Kidney (tissue), 14 donors: ENCODE data around the gene MYO16. TPM values are rescaled to one million over a fixed set of nuclear protein-coding genes. Genes with fewer than 3 reads are reported as not detected.
A peak's percentile ranks its signal among the peaks of the same experiment; 100 is the strongest.

Experiments used
- DNase-seq, 5 donors: peaks; one replicate each; pipeline ENCODE4 v3.0.0-alpha.2; 2013 to 2020
- FAIRE-seq: peaks from 2 replicates; lab custom pipeline; 2012; peaks lifted over from hg19 to GRCh38; lab: Jason Lieb, UNC
- H3K27ac ChIP-seq, 2 donors: one replicate each; pipeline ENCODE4 v1.7.0; 2013; ENCODE audit warnings: low read depth in 2 of 2, low read length in 2 of 2, inconsistent platforms in 1 of 2
- H3K27me3 ChIP-seq: one replicate; pipeline ENCODE4 v1.7.1; 2013; ENCODE audit warnings: low read length, inconsistent platforms; ENCODE audit not compliant: control insufficient read depth, insufficient read depth
- H3K36me3 ChIP-seq, 3 donors: one replicate each; pipeline versions ENCODE4 v1.7.0 to v1.7.1; 2013; ENCODE audit warnings: low read length in 3 of 3, control low read depth in 1 of 3, inconsistent platforms in 1 of 3; ENCODE audit not compliant: insufficient read depth in 3 of 3, control insufficient read depth in 2 of 3
- H3K4me1 ChIP-seq, 3 donors: one replicate each; pipeline versions ENCODE4 v1.7.0 to v1.7.1; 2013; ENCODE audit warnings: low read length in 3 of 3, inconsistent platforms in 1 of 3, low read depth in 1 of 3; ENCODE audit not compliant: control insufficient read depth in 2 of 3, insufficient read depth in 2 of 3
- H3K4me3 ChIP-seq, 3 donors: one replicate each; pipeline versions ENCODE4 v1.7.0 to v1.8.1; 2013; ENCODE audit warnings: low read length in 3 of 3, control low read depth in 1 of 3, inconsistent platforms in 1 of 3
- H3K9ac ChIP-seq, 3 donors: one replicate each; pipeline versions ENCODE4 v1.7.0 to v1.7.1; 2013; ENCODE audit warnings: low read length in 3 of 3, control low read depth in 1 of 3, inconsistent platforms in 1 of 3
- H3K9me3 ChIP-seq, 3 donors: one replicate each; pipeline versions ENCODE4 v1.7.0 to v1.7.1; 2013; ENCODE audit warnings: low read length in 3 of 3, control low read depth in 1 of 3, inconsistent platforms in 1 of 3; ENCODE audit not compliant: control insufficient read depth in 2 of 3, insufficient read depth in 1 of 3
- intact Hi-C: fragments of 100-400 bp; cut with DNase I; formaldehyde crosslinking; loops from one replicate; pipeline ENCODE4 v1.11.1; 2022
- polyA plus RNA-seq: library from polyadenylated mRNA; stranded (reverse); fragments of 350-450 nt; fragmentation: Illumina TruSeq; extraction: RNeasy Lipid Tissue Mini Kit (QIAGEN cat#74804); gene quantifications from one replicate; pipeline ENCODE4 v1.2.3, GENCODE V29; 2014; ENCODE audit warnings: low read depth, low replicate concordance; ENCODE audit not compliant: insufficient read depth
- total RNA-seq: library from RNA; stranded (reverse); fragmentation: NEBNext Ultra II Directional; extraction: Animal tissue kit (Norgen Biotek cat#: 25700); gene quantifications from one replicate; pipeline ENCODE4 v1.2.1, GENCODE V29; 2021
- TF ChIP-seq, protein P1 (sequence below): IDR thresholded peaks from 3 replicates; pipeline ENCODE4 v1.5.1; 2012; ENCODE audit warnings: mild to moderate bottlenecking, moderate library complexity, borderline replicate concordance; ENCODE audit not compliant: insufficient read depth; ENCODE audit errors: extremely low read depth
- donor health status: control.
- donor health status: control.
- donor health status: control.
- donor health status: control.
- donor health status: control.
- donor health status: DM: yes; HTN: yes; CAD: no.
- donor health status: Normal renal cell carcinoma (clear cell type).

MYO16 gene
- total and polyA plus RNA-seq, 2 donors from 2014 or later: 0.22 to 0.43 TPM

DNA sequence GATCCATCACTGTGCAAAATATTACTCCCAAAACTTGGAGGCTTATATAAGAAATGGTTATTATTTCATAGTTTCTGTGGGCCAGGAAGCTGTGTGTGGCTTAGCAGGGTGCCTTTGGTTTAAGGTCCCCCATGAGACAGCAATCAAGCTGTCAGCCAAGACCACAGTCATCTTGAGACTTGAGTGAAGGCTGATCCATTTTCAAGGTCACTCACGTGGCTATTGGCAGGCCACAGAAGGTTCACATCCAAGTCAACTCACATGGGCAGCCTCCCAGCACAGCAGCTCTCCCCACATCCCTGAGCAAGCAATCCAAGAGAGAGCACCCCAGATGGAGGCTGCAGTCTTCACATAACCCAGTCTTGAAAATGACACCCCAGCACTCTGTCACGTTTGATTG lies 537.4 kb downstream of the MYO16 start:
- DNase-seq (no peak), FAIRE-seq (no peak)
- no peak overlapping the region for H3K9ac ChIP-seq
- H3K27me3 ChIP-seq: no peaks in the 10 kb centered on the region
- intact Hi-C loops: no loop called here
- H3K9me3 ChIP-seq: no peaks in the 10 kb centered on the region
- H3K4me3 ChIP-seq: no peak overlapping the region
- H3K4me1 ChIP-seq: no peaks in the 10 kb centered on the region
- H3K36me3 ChIP-seq: no peaks in the 10 kb centered on the region
- TF ChIP-seq, protein P1, sequence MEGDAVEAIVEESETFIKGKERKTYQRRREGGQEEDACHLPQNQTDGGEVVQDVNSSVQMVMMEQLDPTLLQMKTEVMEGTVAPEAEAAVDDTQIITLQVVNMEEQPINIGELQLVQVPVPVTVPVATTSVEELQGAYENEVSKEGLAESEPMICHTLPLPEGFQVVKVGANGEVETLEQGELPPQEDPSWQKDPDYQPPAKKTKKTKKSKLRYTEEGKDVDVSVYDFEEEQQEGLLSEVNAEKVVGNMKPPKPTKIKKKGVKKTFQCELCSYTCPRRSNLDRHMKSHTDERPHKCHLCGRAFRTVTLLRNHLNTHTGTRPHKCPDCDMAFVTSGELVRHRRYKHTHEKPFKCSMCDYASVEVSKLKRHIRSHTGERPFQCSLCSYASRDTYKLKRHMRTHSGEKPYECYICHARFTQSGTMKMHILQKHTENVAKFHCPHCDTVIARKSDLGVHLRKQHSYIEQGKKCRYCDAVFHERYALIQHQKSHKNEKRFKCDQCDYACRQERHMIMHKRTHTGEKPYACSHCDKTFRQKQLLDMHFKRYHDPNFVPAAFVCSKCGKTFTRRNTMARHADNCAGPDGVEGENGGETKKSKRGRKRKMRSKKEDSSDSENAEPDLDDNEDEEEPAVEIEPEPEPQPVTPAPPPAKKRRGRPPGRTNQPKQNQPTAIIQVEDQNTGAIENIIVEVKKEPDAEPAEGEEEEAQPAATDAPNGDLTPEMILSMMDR: no peak
- H3K27ac ChIP-seq: no peak overlapping the region

DNA sequence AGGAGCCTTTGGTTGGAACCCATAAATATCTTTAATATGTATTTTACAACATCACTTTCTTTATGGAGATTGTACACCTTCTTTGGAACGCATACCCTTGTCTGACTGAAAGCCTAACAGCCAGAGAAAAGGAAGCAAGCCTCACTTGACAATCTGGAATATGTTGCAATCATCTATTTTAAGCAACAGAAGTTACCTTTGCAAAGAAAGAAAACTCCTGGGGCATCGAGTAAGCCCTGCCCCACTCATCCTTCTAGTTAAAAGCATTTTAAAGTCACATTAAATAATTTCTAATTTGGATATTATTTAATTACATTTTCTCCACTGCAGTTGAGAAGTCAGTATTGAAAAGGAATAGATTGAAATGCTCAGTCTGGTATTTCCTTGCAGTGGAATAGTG lies 542.7 kb downstream of the MYO16 start:
- H3K4me3 ChIP-seq: no peak overlapping the region
- DNase-seq (no peak), FAIRE-seq (no peak)
- H3K36me3 ChIP-seq: no peaks in the 10 kb centered on the region
- H3K27ac ChIP-seq: no peak overlapping the region
- no peaks in the 10 kb centered on the region for H3K9me3 ChIP-seq
- intact Hi-C loops: no loop called here
- no peaks in the 10 kb centered on the region for H3K27me3 ChIP-seq
- H3K9ac ChIP-seq: no peak overlapping the region
- H3K4me1 ChIP-seq: no peaks in the 10 kb centered on the region
- TF ChIP-seq, protein P1: no peak

DNA sequence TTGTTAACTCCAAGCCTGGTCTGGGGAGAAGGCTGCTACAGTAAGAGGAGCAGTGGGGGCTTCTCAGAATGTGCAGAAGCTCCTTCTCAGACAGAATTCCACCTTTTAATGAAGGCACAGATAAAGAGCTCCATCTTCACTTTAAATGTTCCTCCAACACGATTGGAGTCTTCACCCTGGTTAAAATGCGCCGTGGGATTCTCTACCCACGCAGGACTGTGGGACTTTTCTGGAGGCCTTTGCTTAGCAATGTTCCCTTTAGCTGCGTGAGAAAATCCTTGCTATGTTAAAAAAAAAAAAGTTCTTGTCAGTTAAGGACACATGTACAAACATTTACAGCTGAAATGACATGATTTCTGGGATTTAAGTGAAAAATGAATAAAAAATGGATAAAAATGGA lies 546.3 kb downstream of the MYO16 start:
- FAIRE-seq (no peak), DNase-seq (no peak)
- H3K4me1 ChIP-seq: no peaks in the 10 kb centered on the region
- H3K36me3 ChIP-seq: no peaks in the 10 kb centered on the region
- TF ChIP-seq, protein P1: no peak
- H3K27me3 ChIP-seq: no peaks in the 10 kb centered on the region
- intact Hi-C loops: no loop called here
- no peak overlapping the region for H3K27ac ChIP-seq
- no peaks in the 10 kb centered on the region for H3K9me3 ChIP-seq
- H3K4me3 ChIP-seq: no peak overlapping the region
- H3K9ac ChIP-seq: no peak overlapping the region

DNA sequence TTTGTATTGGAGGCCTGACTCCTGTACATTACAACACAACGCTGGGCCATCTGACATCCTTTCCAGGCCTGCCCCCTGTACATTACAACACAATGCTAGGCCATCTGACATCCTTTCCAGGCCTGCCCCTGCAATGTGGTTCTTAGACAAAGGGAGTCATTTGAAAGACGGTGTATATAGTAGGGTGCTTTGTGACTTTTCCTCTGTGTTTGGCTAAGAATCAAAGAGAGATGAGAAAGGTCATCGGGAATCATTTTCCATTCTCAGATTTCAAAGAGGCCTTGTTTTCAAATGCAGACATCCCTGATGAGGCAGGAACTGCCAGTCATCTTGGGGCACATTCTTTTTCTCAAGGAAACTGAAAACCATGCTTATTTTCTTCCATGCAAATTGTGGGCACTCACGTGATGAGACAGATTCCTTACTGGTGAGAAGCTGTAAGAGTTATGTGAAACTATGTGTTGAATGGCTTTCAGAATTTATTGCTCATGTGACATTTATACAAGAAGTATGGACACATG lies 551.6 kb downstream of the MYO16 start:
- H3K27ac ChIP-seq: no peak overlapping the region
- DNase-seq (peak in 1 of 5 donors; percentile 40), FAIRE-seq (no peak)
- H3K4me3 ChIP-seq: no peak overlapping the region
- H3K36me3 ChIP-seq: no peaks in the 10 kb centered on the region
- intact Hi-C loops: no loop called here
- no peak overlapping the region for H3K9ac ChIP-seq
- no peaks in the 10 kb centered on the region for H3K4me1 ChIP-seq
- no peaks in the 10 kb centered on the region for H3K27me3 ChIP-seq
- H3K9me3 ChIP-seq: no peaks in the 10 kb centered on the region
- TF ChIP-seq, protein P1: no peak
